ENCODE results near the gene CELSR1. TPM values are rescaled to one million over a fixed set of nuclear protein-coding genes. Genes with fewer than 3 reads are reported as not detected.

The CELSR1 gene
- total and polyA plus RNA-seq, 2 of the 13 experiments (the other 11 are each of a cell fraction or from before 2014, with no cell fraction given): 0.78 to 1.8 TPM

- no peaks in the 10 kb centered on the region for H4K20me1 ChIP-seq (ENCODE audit: insufficient read depth, low read length)
- H3K4me2 ChIP-seq (ENCODE audit: low read depth, low read length): peak overlapping the region; percentile 61
- TSS peak; percentile 81 for BruUV-seq (replicated peaks)
- WGBS (ENCODE audit: low lambda C conversion rate): 66% methylated on average over 11 of the region's 11 CpGs
- peak; percentile 35; the same call in 1 of the 2 replicates for TF ChIP-seq POLR2G (IDR thresholded peaks at IDR 0.05; ENCODE audit: low read depth, low read length)
- TF ChIP-seq RCOR2 (CRISPR knock-in tag; IDR thresholded peaks at IDR 0.05): no peak
- TF ChIP-seq RFXAP (CRISPR knock-in tag; IDR thresholded peaks at IDR 0.05; ENCODE audit: borderline replicate concordance): 0 out of 2 replicates have a peak, but pooled peaks have one; percentile 13
- TF ChIP-seq MEIS2 (CRISPR knock-in tag; IDR thresholded peaks at IDR 0.05): 0 out of 2 replicates have a peak, but pooled peaks have one; percentile 6
- peak; percentile 30; the same call in 1 of the 2 replicates for TF ChIP-seq SSRP1 (CRISPR knock-in tag; IDR thresholded peaks at IDR 0.05)
- TF ChIP-seq TSC22D2 (CRISPR knock-in tag; IDR thresholded peaks at IDR 0.05; ENCODE audit: borderline replicate concordance): no peak
- H3K27me3 ChIP-seq (ENCODE audit: control insufficient read depth in 1 of 2, insufficient read depth in 2 of 2, low read length in 2 of 2): no peaks in the 10 kb centered on the region
- no peak overlapping the region for H2AFZ ChIP-seq (ENCODE audit: low read length)
- no peak for FAIRE-seq
- intact Hi-C loops (cut with micrococcal nuclease; ENCODE audit: unreplicated experiment): no loop called here
- peak; percentile 5; the same call in 2 of the 3 replicates for ATAC-seq
- H3K27ac ChIP-seq (ENCODE audit: extremely low read length, insufficient read depth, low read length): peak overlapping the region; percentile 56
- H3K79me2 ChIP-seq (ENCODE audit: insufficient read depth, low read length): no peaks in the 10 kb centered on the region
- H3K4me3 ChIP-seq (replicated peaks in 1 of 3; ENCODE audit: insufficient read depth in 1 of 3, low read depth in 2 of 3, low read length in 3 of 3): peak overlapping the region in 1 of 3 experiments; percentile 41; a peak in 2 of 6 replicates
- DNase-seq (ENCODE audit: low spot score): no peak
- H3K4me1 ChIP-seq (ENCODE audit: insufficient read depth, low read length): peaks cover 23% of the 10 kb centered on the region
- in situ Hi-C loops (cut with HindIII; ENCODE audit: extremely low pct_ligation_motif_present, low pct_unique_long_range_greater_than_20kb): no loop called here
- CTCF ChIA-PET (ENCODE audit: low intra/inter-chr PET ratio, low total read pairs): no interaction called here
- POLR2A ChIA-PET: interaction anchor here (1.5 to 2.6 kb wide), 2 partner anchors 9 to 16 kb away, joined by 4 to 12 read pairs; no protein-coding TSS in a partner anchor
- peaks cover 0 to 3% of the 10 kb centered on the region in 2 experiments; a peak in 2 of 5 replicates for H3K36me3 ChIP-seq (replicated peaks in 1 of 2; ENCODE audit: control insufficient read depth in 1 of 2, insufficient read depth in 2 of 2, low read length in 2 of 2)
- no peaks in the 10 kb centered on the region for H3K9me3 ChIP-seq (ENCODE audit: low read length)
- H3K9ac ChIP-seq (ENCODE audit: insufficient read depth, low read depth, low read length): 0 out of 2 replicates have a peak overlapping the region, but pooled peaks have one; percentile 23
Observed at GRCh38 chr22:46361826-46362202, 175.6 kb downstream of the CELSR1 start.

- ChIA-PET CTCF (ENCODE audit: low intra/inter-chr PET ratio, low total read pairs) (no interaction called here), POLR2A (interaction anchor here (2.6 kb wide), 1 partner anchor 17 kb away, joined by 12 read pairs; no protein-coding TSS in a partner anchor)
- H4K20me1 ChIP-seq (ENCODE audit: insufficient read depth, low read length): no peaks in the 10 kb centered on the region
- ATAC-seq (no peak), FAIRE-seq (no peak), DNase-seq (ENCODE audit: low spot score) (no peak)
- no peak for TF ChIP-seq ZNF772 (CRISPR knock-in tag; IDR thresholded peaks at IDR 0.05)
- no peak overlapping the region for H2AFZ ChIP-seq (ENCODE audit: low read length)
- peaks cover 4 to 12% of the 10 kb centered on the region in 2 experiments; a peak in 3 of 5 replicates for H3K36me3 ChIP-seq (replicated peaks in 1 of 2; ENCODE audit: control insufficient read depth in 1 of 2, insufficient read depth in 2 of 2, low read length in 2 of 2)
- no peak overlapping the region for H3K27ac ChIP-seq (ENCODE audit: extremely low read length, insufficient read depth, low read length)
- H3K79me2 ChIP-seq (ENCODE audit: insufficient read depth, low read length): no peaks in the 10 kb centered on the region
- H3K27me3 ChIP-seq (ENCODE audit: control insufficient read depth in 1 of 2, insufficient read depth in 2 of 2, low read length in 2 of 2): no peaks in the 10 kb centered on the region
- intact Hi-C loops (cut with micrococcal nuclease; ENCODE audit: unreplicated experiment): no loop called here
- H3K4me3 ChIP-seq (replicated peaks in 1 of 3; ENCODE audit: insufficient read depth in 1 of 3, low read depth in 2 of 3, low read length in 3 of 3): no peak overlapping the region
- no peaks in the 10 kb centered on the region for H3K9me3 ChIP-seq (ENCODE audit: low read length)
- no peak overlapping the region for H3K4me2 ChIP-seq (ENCODE audit: low read depth, low read length)
- in situ Hi-C loops (cut with HindIII; ENCODE audit: extremely low pct_ligation_motif_present, low pct_unique_long_range_greater_than_20kb): no loop called here
- H3K9ac ChIP-seq (ENCODE audit: insufficient read depth, low read depth, low read length): no peak overlapping the region
- BruUV-seq (replicated peaks): no TSS peak
- peaks cover 23% of the 10 kb centered on the region for H3K4me1 ChIP-seq (ENCODE audit: insufficient read depth, low read length)
- 98% methylated on average over 10 of the region's 10 CpGs for WGBS (ENCODE audit: low lambda C conversion rate)
Observed at GRCh38 chr22:46360891-46361290, 176.5 kb downstream of the CELSR1 start.
